Activated naive CD8-positive, alpha-beta T cell treated with anti-CD3 and anti-CD28 coated beads, Interleukin-2, amount 50 U/mL, for 24 hours (primary cell): ENCODE measurements around the gene VASN.
A peak's percentile ranks its signal among the peaks of the same experiment; 100 is the strongest.
"Not testable (repeated sequence)": the region's sequence is repeated elsewhere in the genome, so short reads cannot be mapped to it uniquely, and the experiment has no call there.

Source experiments
- ATAC-seq: fragments of 150-1000 bp; cut with Tn5 transposase; one replicate; pipeline ENCODE4 v1.10.0; 2021
- DNase-seq: peaks from one replicate; pipeline ENCODE4 v3.0.0; 2021
- H3K27ac Mint-ChIP-seq: one replicate; pipeline ENCODE4 v1.8.0; 2021; ENCODE audit warnings: mild to moderate bottlenecking, mixed read lengths
- H3K27me3 Mint-ChIP-seq: one replicate; pipeline ENCODE4 v1.8.0; 2021; ENCODE audit warnings: mixed read lengths
- H3K36me3 Mint-ChIP-seq: one replicate; pipeline ENCODE4 v1.8.0; 2021; ENCODE audit warnings: low read depth, mixed read lengths
- H3K4me1 Mint-ChIP-seq: one replicate; pipeline ENCODE4 v1.8.0; 2021; ENCODE audit warnings: mixed read lengths
- H3K4me3 Mint-ChIP-seq: one replicate; pipeline ENCODE4 v1.8.0; 2021; ENCODE audit warnings: mild to moderate bottlenecking, moderate library complexity, mixed read lengths
- H3K9me3 Mint-ChIP-seq: one replicate; pipeline ENCODE4 v1.8.0; 2021; ENCODE audit warnings: mixed read lengths

Gene VASN

GRCh38 chr16:4332623-4333307, 38.9 kb upstream of the VASN start:
- Mint-ChIP-seq H3K36me3 (no peaks in the 10 kb centered on the region), H3K9me3 (no peaks in the 10 kb centered on the region), H3K4me1 (peaks cover 5% of the 10 kb centered on the region), H3K4me3 (no peak overlapping the region), H3K27me3 (peaks cover 3% of the 10 kb centered on the region), H3K27ac (no peak overlapping the region)
- DNase-seq, result no peak
- ATAC-seq, result no peak

GRCh38 chr16:4333308-4333638, 38.4 kb upstream of the VASN start:
- H3K36me3 Mint-ChIP-seq, result no peaks in the 10 kb centered on the region
- H3K9me3 Mint-ChIP-seq, result no peaks in the 10 kb centered on the region
- peaks cover 2% of the 10 kb centered on the region for H3K27me3 Mint-ChIP-seq
- H3K4me1 Mint-ChIP-seq, result peaks cover 2% of the 10 kb centered on the region
- H3K27ac Mint-ChIP-seq, result no peak overlapping the region
- DNase-seq (no peak), ATAC-seq (no peak)
- H3K4me3 Mint-ChIP-seq, result no peak overlapping the region

- H3K9me3 Mint-ChIP-seq, ATAC-seq, H3K27me3 Mint-ChIP-seq, H3K36me3 Mint-ChIP-seq, H3K27ac Mint-ChIP-seq, H3K4me1 Mint-ChIP-seq, H3K4me3 Mint-ChIP-seq, DNase-seq: not testable (repeated sequence)
Measured at GRCh38 chr16:4333714-4334113, 37.9 kb upstream of the VASN start.

GRCh38 chr16:4334724-4335495, 36.7 kb upstream of the VASN start:
- H3K36me3 Mint-ChIP-seq, result peaks cover 2% of the 10 kb centered on the region
- no peak for DNase-seq

GRCh38 chr16:4336701-4337539, 34.7 kb upstream of the VASN start:
- ATAC-seq, result no peak
- no peak for DNase-seq

More at GRCh38 chr16:4334724-4335495, 36.7 kb upstream of the VASN start:
- ATAC-seq, result no peak
- Mint-ChIP-seq H3K4me3 (no peak overlapping the region), H3K9me3 (no peaks in the 10 kb centered on the region), H3K27ac (no peak overlapping the region), H3K27me3 (no peaks in the 10 kb centered on the region), H3K4me1 (no peaks in the 10 kb centered on the region)

GRCh38 chr16:4337540-4338088, 34.0 kb upstream of the VASN start:
- Mint-ChIP-seq H3K27me3 (no peaks in the 10 kb centered on the region), H3K4me1 (no peaks in the 10 kb centered on the region), H3K36me3 (peaks cover 2% of the 10 kb centered on the region), H3K4me3 (no peak overlapping the region), H3K9me3 (no peaks in the 10 kb centered on the region), H3K27ac (no peak overlapping the region)
- DNase-seq, result no peak
- no peak for ATAC-seq

More at GRCh38 chr16:4336701-4337539, 34.7 kb upstream of the VASN start:
- H3K4me1 Mint-ChIP-seq, result no peaks in the 10 kb centered on the region
- H3K27me3 Mint-ChIP-seq, result no peaks in the 10 kb centered on the region
- H3K4me3 Mint-ChIP-seq, result no peak overlapping the region
- peaks cover 2% of the 10 kb centered on the region for H3K36me3 Mint-ChIP-seq
- no peak overlapping the region for H3K27ac Mint-ChIP-seq
- no peaks in the 10 kb centered on the region for H3K9me3 Mint-ChIP-seq

- ATAC-seq, result no peak
- no peaks in the 10 kb centered on the region for H3K27me3 Mint-ChIP-seq
- H3K4me1 Mint-ChIP-seq, result no peaks in the 10 kb centered on the region
Measured at GRCh38 chr16:4338125-4338582, 33.5 kb upstream of the VASN start.

GRCh38 chr16:4338712-4339299, 32.8 kb upstream of the VASN start:
- Mint-ChIP-seq H3K9me3 (no peaks in the 10 kb centered on the region), H3K4me3 (no peak overlapping the region), H3K36me3 (peaks cover 2% of the 10 kb centered on the region), H3K27ac (no peak overlapping the region), H3K27me3 (no peaks in the 10 kb centered on the region), H3K4me1 (no peaks in the 10 kb centered on the region)
- ATAC-seq (no peak), DNase-seq (no peak)

More at GRCh38 chr16:4338125-4338582, 33.5 kb upstream of the VASN start:
- Mint-ChIP-seq H3K4me3 (no peak overlapping the region), H3K27ac (no peak overlapping the region), H3K36me3 (peaks cover 2% of the 10 kb centered on the region), H3K9me3 (no peaks in the 10 kb centered on the region)
- no peak for DNase-seq

- peaks cover 2% of the 10 kb centered on the region for H3K36me3 Mint-ChIP-seq
Measured at GRCh38 chr16:4339455-4339854, 32.2 kb upstream of the VASN start.

GRCh38 chr16:4339909-4340308, 31.7 kb upstream of the VASN start:
- Mint-ChIP-seq H3K27me3 (no peaks in the 10 kb centered on the region), H3K4me1 (no peaks in the 10 kb centered on the region), H3K27ac (no peak overlapping the region), H3K9me3 (no peaks in the 10 kb centered on the region), H3K4me3 (no peak overlapping the region), H3K36me3 (peaks cover 2% of the 10 kb centered on the region)
- DNase-seq (no peak), ATAC-seq (no peak)

More at GRCh38 chr16:4339455-4339854, 32.2 kb upstream of the VASN start:
- DNase-seq, result no peak
- Mint-ChIP-seq H3K4me1 (no peaks in the 10 kb centered on the region), H3K9me3 (no peaks in the 10 kb centered on the region), H3K27me3 (no peaks in the 10 kb centered on the region), H3K27ac (no peak overlapping the region), H3K4me3 (no peak overlapping the region)
- ATAC-seq, result no peak

- Mint-ChIP-seq H3K4me3 (no peak overlapping the region), H3K27me3 (no peaks in the 10 kb centered on the region), H3K4me1 (no peaks in the 10 kb centered on the region), H3K36me3 (peaks cover 2% of the 10 kb centered on the region), H3K9me3 (no peaks in the 10 kb centered on the region), H3K27ac (no peak overlapping the region)
- DNase-seq (no peak), ATAC-seq (no peak)
Measured at GRCh38 chr16:4340443-4340842, 31.2 kb upstream of the VASN start.

- ATAC-seq, result no peak
- Mint-ChIP-seq H3K4me3 (no peak overlapping the region), H3K9me3 (no peaks in the 10 kb centered on the region), H3K4me1 (no peaks in the 10 kb centered on the region), H3K27me3 (no peaks in the 10 kb centered on the region), H3K36me3 (peaks cover 2% of the 10 kb centered on the region), H3K27ac (no peak overlapping the region)
- DNase-seq, result no peak
Measured at GRCh38 chr16:4341250-4341649, 30.4 kb upstream of the VASN start.

- Mint-ChIP-seq H3K27ac (peak overlapping the region; percentile 67), H3K27me3 (no peaks in the 10 kb centered on the region), H3K4me3 (no peak overlapping the region), H3K36me3 (peaks cover 3% of the 10 kb centered on the region), H3K4me1 (peaks cover 6% of the 10 kb centered on the region), H3K9me3 (no peaks in the 10 kb centered on the region)
- DNase-seq (no peak), ATAC-seq (no peak)
Measured at GRCh38 chr16:4342866-4343744, 28.5 kb upstream of the VASN start.
